AG04450 (cell line): ENCODE data around the gene HOMER1. TPM values are rescaled to one million over a fixed set of nuclear protein-coding genes. Genes with fewer than 3 reads are reported as not detected.

Experiments
- CTCF ChIA-PET: fragments of 300-600, 350-600 bp; formaldehyde crosslinking; extraction: SDS; loops from one replicate; lab custom pipeline; 2022; ENCODE audit warnings: antibody characterized with exemption, inconsistent platforms; lab: Charles Lee
- POLR2A ChIA-PET: fragments of 350-600 bp; formaldehyde crosslinking; extraction: SDS; loops from one replicate; lab custom pipeline; 2021; ENCODE audit warnings: antibody characterized with exemption, inconsistent platforms; lab: Yijun Ruan, JAX
- DNase-seq: peaks from one replicate; pipeline ENCODE4 v3.0.0-alpha.2; 2011; ENCODE audit warnings: low read depth, low spot score
- H3K27ac ChIP-seq: one replicate; pipeline ENCODE4 v1.5.1; 2012; ENCODE audit warnings: low read depth, low read length, control low read depth
- H3K27me3 ChIP-seq: one replicate; pipeline ENCODE4 v1.6.0; 2012; ENCODE audit warnings: low read length; ENCODE audit not compliant: control insufficient read depth, insufficient read depth
- H3K4me3 ChIP-seq: 2 replicates; pipeline ENCODE4 v1.5.1; 2011; ENCODE audit warnings: mild to moderate bottlenecking, low read depth, low read length, control low read depth
- H3K9me3 ChIP-seq: 2 replicates; pipeline ENCODE4 v1.5.1; 2012; ENCODE audit warnings: low read length; ENCODE audit not compliant: control insufficient read depth, insufficient read depth
- polyA plus RNA-seq: library from polyadenylated mRNA; depleted of rRNA; stranded (reverse); fragments of >200 nt; gene quantifications from 2 replicates; pipeline ENCODE4 v1.2.3, GENCODE V29; 2011
- TF ChIP-seq, protein P1 (sequence below): IDR thresholded peaks from 2 replicates; pipeline ENCODE4 v1.5.1; 2011; ENCODE audit warnings: low read depth, low read length, control low read depth, inconsistent platforms

HOMER1 gene
- polyA plus RNA-seq, 1 experiment, result 5.1 TPM

DNA sequence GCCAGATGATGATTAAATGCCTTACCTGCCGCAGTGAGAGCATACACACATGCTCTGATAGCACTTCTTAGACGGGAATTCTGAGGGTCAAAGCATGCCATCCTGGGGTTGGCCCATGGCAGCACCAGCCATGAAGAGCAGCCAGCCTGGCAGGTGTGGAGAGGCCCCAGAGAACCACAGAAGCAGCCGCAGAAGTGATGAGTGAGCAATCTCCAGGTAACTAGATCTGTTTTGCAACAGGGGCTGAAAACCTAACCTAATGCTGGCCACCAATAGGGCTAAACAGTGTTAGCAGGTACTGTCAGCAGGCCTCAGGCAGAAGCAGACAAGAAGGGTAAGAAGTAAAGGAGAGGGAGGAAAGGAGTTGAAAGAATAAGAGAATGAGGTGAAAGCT lies 33.5 kb upstream of the HOMER1 start:
- ChIA-PET CTCF (no interaction called here), POLR2A (no interaction called here)
- H3K27me3 ChIP-seq, result no peaks in the 10 kb centered on the region
- TF ChIP-seq, protein P1, sequence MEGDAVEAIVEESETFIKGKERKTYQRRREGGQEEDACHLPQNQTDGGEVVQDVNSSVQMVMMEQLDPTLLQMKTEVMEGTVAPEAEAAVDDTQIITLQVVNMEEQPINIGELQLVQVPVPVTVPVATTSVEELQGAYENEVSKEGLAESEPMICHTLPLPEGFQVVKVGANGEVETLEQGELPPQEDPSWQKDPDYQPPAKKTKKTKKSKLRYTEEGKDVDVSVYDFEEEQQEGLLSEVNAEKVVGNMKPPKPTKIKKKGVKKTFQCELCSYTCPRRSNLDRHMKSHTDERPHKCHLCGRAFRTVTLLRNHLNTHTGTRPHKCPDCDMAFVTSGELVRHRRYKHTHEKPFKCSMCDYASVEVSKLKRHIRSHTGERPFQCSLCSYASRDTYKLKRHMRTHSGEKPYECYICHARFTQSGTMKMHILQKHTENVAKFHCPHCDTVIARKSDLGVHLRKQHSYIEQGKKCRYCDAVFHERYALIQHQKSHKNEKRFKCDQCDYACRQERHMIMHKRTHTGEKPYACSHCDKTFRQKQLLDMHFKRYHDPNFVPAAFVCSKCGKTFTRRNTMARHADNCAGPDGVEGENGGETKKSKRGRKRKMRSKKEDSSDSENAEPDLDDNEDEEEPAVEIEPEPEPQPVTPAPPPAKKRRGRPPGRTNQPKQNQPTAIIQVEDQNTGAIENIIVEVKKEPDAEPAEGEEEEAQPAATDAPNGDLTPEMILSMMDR, result no peak
- H3K27ac ChIP-seq, result no peak overlapping the region
- no peaks in the 10 kb centered on the region; the same call in 1 of the 2 replicates for H3K9me3 ChIP-seq
- DNase-seq, result no peak
- no peak overlapping the region for H3K4me3 ChIP-seq

DNA sequence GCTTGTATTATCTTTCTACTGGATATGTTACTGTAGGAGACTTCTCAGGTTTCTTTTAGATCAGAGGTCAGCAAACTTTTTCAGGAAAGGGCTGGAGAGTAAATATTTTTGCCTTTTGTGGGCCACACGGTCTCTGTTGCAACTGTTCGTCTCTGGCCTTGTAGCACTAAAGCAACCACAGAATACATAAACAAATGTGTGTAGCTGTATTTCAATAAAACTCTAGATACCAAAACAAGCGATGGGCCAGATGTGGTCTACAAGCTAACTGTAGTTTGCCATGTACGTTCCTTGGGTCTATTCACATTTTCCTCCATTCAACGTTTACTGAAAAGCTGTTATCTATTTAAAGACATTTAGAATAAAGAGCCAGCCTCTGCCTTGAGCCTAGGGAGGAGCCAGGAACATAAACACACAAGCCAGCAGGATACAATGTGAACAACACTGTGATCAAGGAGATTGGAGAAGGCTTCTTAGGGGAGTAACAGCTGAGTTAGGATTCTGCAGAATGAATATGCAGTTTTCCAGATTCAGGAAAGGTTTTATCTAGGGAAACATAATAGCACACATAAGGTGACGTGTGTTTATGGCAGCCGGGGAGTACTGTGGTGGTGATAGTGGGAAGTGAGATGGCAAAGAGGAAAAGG lies 33.0 kb upstream of the HOMER1 start:
- H3K4me3 ChIP-seq, result no peak overlapping the region
- ChIA-PET POLR2A (no interaction called here), CTCF (no interaction called here)
- no peak overlapping the region for H3K27ac ChIP-seq
- no peaks in the 10 kb centered on the region for H3K27me3 ChIP-seq
- TF ChIP-seq, protein P1, result no peak
- DNase-seq, result peak; percentile 55
- H3K9me3 ChIP-seq, result no peaks in the 10 kb centered on the region; the same call in 1 of the 2 replicates

DNA sequence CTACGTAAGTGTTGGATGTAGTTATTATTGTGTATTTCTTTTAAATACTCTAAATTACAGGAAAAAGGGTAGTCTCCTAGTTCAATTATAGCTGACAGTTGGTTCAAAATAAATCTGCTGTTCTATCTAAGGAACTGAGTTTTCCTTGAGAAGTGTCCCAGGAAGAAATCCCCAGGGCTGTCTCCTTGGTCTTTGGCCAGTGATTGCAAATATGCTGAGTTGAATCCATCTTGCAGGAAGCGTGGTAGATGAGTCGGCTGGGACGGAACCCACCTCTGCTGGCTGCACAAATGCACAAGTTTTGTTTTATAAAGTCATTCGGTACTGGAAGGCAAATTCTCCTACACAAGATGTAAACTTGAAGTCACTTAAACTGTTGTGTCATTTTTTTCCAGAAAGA lies 30.2 kb upstream of the HOMER1 start:
- Histone ChIP-seq H3K27me3 (no peaks in the 10 kb centered on the region), H3K4me3 (no peak overlapping the region), H3K9me3 (no peaks in the 10 kb centered on the region), H3K27ac (no peak overlapping the region)
- CTCF ChIA-PET, result interaction anchor here (1.0 kb wide), 1 partner anchor 519 kb away, joined by 4 read pairs; no protein-coding TSS in a partner anchor
- no peak for DNase-seq
- POLR2A ChIA-PET, result no interaction called here
- TF ChIP-seq, protein P1, result no peak

DNA sequence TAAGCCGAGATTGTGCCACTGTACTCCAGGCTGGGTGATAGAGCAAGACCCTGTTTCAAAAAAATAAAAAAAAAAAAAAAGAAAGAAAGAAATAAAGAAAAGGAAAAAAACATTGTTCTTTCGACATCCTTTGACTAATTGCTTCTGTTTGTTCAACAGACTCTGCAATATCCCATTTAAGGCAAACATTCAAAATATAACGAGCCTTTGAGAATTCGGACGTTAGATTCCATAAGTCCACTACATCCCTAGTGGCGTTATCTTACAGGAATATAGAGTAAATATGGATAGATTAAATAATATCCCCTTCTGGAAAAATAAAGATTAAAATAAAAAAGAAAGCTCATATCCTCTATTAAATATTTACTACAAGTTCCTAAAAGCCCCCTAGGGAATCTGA lies 27.0 kb upstream of the HOMER1 start:
- POLR2A ChIA-PET, result interaction anchor here (0.7 kb wide), 1 partner anchor 22 kb away, joined by 3 read pairs; no protein-coding TSS in a partner anchor
- DNase-seq, result no peak
- TF ChIP-seq, protein P1, result no peak
- CTCF ChIA-PET, result interaction anchor here (1.0 to 1.6 kb wide), 3 partner anchors 408 to 543 kb away, joined by 4 to 8 read pairs (median 4); no protein-coding TSS in a partner anchor
- Histone ChIP-seq H3K27me3 (peaks cover 3% of the 10 kb centered on the region), H3K4me3 (no peak overlapping the region), H3K9me3 (no peaks in the 10 kb centered on the region), H3K27ac (no peak overlapping the region)

DNA sequence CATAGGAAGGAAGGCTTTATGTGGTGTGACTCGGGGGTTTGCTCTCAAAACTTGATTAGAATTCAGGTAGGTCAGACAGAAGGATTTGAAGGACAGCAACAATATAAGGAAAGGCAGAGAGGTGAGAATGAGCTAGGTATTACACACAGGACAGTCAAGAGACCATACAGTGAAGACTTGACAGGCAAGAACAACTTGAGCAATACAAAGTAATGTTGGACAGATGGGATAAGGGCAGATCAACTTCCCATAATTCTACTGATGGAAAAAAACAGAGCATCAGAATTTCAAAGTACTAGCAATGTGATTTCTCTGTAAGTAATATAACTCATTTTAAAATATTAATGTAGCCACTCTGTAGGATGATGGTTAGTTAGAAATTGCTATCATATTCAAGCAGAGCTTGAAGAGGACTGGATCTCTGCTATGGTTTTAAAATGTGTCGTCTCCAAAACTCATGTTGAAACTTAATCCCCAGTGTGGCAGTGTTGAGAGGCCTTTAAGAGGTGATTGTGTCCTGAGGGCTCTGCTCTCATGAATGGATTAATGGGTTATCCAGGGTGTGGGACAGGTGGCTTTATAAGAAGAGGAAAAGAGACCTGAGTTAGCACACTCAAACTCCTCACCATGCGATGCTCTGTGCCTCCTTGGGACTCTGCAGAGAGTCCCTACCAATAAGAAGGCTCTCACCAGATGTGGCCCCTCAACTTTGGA lies 22.4 kb upstream of the HOMER1 start:
- CTCF ChIA-PET, result interaction anchor here (0.6 to 2.7 kb wide), 6 partner anchors 19 to 512 kb away, joined by 3 to 28 read pairs (median 4); no protein-coding TSS in a partner anchor
- TF ChIP-seq, protein P1, result no peak
- no peak for DNase-seq

More for the DNA sequence above, 22.4 kb upstream of the HOMER1 start:
- POLR2A ChIA-PET, result no interaction called here
- H3K4me3 ChIP-seq, result no peak overlapping the region
- H3K27ac ChIP-seq, result no peak overlapping the region
- peaks cover 3% of the 10 kb centered on the region for H3K27me3 ChIP-seq
- H3K9me3 ChIP-seq, result no peaks in the 10 kb centered on the region
